ENCODE results near the gene SLC19A1.

Gene SLC19A1

DNA sequence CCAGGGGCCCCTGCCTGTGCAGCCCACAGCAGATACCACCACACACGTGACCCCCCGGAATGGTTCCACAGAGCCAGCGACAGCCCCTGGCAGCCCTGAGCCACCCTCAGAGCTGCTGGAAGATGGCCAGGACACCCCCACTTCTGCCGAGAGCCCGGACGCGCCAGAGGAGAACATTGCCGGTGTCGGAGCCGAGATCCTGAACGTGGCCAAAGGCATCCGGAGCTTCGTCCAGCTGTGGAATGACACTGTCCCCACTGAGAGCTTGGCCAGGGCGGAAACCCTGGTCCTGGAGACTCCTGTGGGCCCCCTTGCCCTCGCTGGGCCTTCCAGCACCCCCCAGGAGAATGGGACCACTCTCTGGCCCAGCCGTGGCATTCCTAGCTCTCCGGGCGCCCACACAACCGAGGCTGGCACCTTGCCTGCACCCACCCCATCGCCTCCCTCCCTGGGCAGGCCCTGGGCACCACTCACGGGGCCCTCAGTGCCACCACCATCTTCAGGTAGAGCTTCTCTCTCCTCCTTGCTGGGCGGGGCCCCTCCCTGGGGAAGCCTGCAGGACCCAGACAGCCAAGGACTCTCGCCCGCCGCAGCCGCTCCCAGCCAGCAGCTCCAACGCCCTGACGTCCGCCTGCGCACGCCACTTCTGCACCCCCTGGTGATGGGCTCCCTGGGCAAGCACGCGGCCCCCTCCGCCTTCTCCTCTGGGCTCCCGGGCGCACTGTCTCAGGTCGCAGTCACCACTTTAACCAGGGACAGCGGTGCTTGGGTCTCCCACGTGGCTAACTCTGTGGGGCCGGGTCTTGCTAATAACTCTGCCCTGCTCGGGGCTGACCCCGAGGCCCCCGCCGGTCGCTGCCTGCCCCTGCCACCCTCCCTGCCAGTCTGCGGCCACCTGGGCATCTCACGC is 86.3 kb downstream of the SLC19A1 start:
- Histone ChIP-seq H3K27me3 (ENCODE audit: control insufficient read depth in 1 of 2, insufficient read depth in 2 of 2, low read length in 2 of 2) (no peaks in the 10 kb centered on the region), H3K4me3 (ENCODE audit: low read depth in 1 of 2, low read length in 2 of 2) (peak overlapping the region; percentile 50 to 58), H3K36me3 (ENCODE audit: insufficient read depth, low read length) (no peaks in the 10 kb centered on the region), H3K9me3 (ENCODE audit: low read length) (no peaks in the 10 kb centered on the region), H3K9ac (ENCODE audit: low read length) (peak overlapping the region; percentile 30), H3K27ac (ENCODE audit: low read depth, low read length) (peak overlapping the region; percentile 23), H3K4me1 (ENCODE audit: insufficient read depth, low read length) (peaks cover 16% of the 10 kb centered on the region)

- Histone ChIP-seq H3K9ac (ENCODE audit: low read length) (peak overlapping the region; percentile 30), H3K27ac (ENCODE audit: low read depth, low read length) (peak overlapping the region; percentile 23), H3K9me3 (ENCODE audit: low read length) (no peaks in the 10 kb centered on the region), H3K36me3 (ENCODE audit: insufficient read depth, low read length) (no peaks in the 10 kb centered on the region), H3K27me3 (ENCODE audit: control insufficient read depth in 1 of 2, insufficient read depth in 2 of 2, low read length in 2 of 2) (no peaks in the 10 kb centered on the region), H3K4me1 (ENCODE audit: insufficient read depth, low read length) (peaks cover 16% of the 10 kb centered on the region), H3K4me3 (ENCODE audit: low read depth in 1 of 2, low read length in 2 of 2) (peak overlapping the region; percentile 50 to 58)
Measured at GRCh38 chr21:45454926-45455673, 87.1 kb downstream of the SLC19A1 start.

DNA sequence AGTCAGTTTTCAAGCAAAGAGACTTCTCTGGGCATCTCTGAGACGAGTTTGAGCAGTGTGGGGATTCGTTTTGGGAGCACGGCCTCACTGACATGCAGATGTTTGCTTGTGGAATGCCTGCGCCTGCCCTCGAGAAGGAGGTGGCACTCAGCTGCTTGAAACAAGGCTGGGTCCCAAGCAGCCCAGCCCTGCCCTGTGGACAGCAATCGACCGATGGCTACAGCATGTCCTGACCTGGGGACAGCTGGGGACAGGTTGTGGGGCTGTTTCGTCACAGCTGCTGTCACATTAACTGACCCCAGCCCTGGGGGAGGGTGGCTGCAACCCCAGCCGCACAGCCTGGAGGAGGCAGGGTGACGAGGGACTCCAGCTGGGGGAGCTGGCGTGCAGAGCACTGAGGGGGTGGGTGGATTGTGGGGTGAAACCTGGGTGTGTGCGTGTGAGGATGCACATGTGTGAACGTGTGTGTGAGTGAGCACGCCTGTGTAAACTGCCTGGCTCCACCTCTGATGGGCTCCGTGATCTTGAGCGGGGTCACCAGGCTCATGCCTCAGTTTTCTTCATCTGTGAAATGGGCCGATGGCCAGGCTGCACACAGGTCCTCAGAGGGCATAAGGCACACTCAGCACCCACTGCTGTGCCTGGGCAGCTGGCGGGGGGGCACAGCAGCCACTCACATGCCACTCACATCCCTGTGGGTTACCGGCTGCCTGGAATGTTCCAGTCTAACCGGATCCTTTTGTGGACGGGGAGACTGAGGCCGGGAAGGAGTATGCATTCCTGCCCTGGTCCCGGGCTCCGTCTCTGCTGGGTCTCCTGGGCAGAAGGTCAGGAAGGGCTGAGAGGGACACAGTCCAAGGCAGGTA is 87.9 kb downstream of the SLC19A1 start:
- no peak overlapping the region for H3K9ac ChIP-seq (ENCODE audit: low read length)
- H3K27me3 ChIP-seq (ENCODE audit: control insufficient read depth in 1 of 2, insufficient read depth in 2 of 2, low read length in 2 of 2): no peaks in the 10 kb centered on the region
- H3K4me3 ChIP-seq (ENCODE audit: low read depth in 1 of 2, low read length in 2 of 2): peak overlapping the region; percentile 50 to 58
- H3K4me1 ChIP-seq (ENCODE audit: insufficient read depth, low read length): peaks cover 16% of the 10 kb centered on the region
- no peaks in the 10 kb centered on the region for H3K9me3 ChIP-seq (ENCODE audit: low read length)
- H3K27ac ChIP-seq (ENCODE audit: low read depth, low read length): no peak overlapping the region
- no peaks in the 10 kb centered on the region for H3K36me3 ChIP-seq (ENCODE audit: insufficient read depth, low read length)

DNA sequence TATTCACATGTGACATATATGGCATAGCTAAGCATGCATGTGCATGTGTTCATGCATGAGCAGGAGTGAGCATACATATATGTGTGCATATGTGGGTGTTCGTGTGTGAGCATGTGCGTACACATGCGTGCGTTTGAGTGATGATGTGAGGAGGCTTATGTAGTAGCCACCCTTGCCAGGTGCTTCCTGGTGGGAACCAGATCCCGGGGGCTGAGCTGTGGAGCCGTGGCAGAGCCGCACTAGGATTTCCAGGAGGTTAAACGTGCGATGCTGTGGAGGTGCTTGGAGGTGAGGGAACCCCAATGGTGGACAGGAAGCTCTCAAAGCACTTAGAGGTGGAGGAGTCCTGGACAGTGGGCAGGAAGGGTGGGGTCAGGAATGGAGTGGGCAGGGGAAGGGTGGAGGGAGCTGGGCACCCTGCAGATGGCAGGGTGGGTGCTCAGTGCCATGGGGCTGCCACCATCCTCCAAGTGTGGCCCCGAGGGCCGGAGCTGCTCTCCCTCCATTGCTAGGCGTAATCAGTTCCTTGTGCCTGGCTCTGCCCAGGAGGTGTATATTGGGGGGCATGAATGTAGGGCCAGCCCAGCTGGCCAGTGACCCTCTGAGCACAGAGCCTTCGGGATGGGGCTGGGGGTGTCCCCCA is 88.8 kb downstream of the SLC19A1 start:
- H3K27me3 ChIP-seq (ENCODE audit: control insufficient read depth in 1 of 2, insufficient read depth in 2 of 2, low read length in 2 of 2): no peaks in the 10 kb centered on the region
- no peaks in the 10 kb centered on the region for H3K36me3 ChIP-seq (ENCODE audit: insufficient read depth, low read length)
- H3K27ac ChIP-seq (ENCODE audit: low read depth, low read length): no peak overlapping the region
- no peak overlapping the region for H3K4me3 ChIP-seq (ENCODE audit: low read depth in 1 of 2, low read length in 2 of 2)
- peaks cover 16% of the 10 kb centered on the region for H3K4me1 ChIP-seq (ENCODE audit: insufficient read depth, low read length)
- no peaks in the 10 kb centered on the region for H3K9me3 ChIP-seq (ENCODE audit: low read length)
- no peak overlapping the region for H3K9ac ChIP-seq (ENCODE audit: low read length)

GRCh38 chr21:45452696-45453307 is 89.4 kb downstream of the SLC19A1 start:
- Histone ChIP-seq H3K4me3 (ENCODE audit: low read depth in 1 of 2, low read length in 2 of 2) (no peak overlapping the region), H3K4me1 (ENCODE audit: insufficient read depth, low read length) (peaks cover 16% of the 10 kb centered on the region), H3K27me3 (ENCODE audit: control insufficient read depth in 1 of 2, insufficient read depth in 2 of 2, low read length in 2 of 2) (no peaks in the 10 kb centered on the region), H3K9me3 (ENCODE audit: low read length) (no peaks in the 10 kb centered on the region), H3K9ac (ENCODE audit: low read length) (no peak overlapping the region), H3K27ac (ENCODE audit: low read depth, low read length) (no peak overlapping the region), H3K36me3 (ENCODE audit: insufficient read depth, low read length) (no peaks in the 10 kb centered on the region)

DNA sequence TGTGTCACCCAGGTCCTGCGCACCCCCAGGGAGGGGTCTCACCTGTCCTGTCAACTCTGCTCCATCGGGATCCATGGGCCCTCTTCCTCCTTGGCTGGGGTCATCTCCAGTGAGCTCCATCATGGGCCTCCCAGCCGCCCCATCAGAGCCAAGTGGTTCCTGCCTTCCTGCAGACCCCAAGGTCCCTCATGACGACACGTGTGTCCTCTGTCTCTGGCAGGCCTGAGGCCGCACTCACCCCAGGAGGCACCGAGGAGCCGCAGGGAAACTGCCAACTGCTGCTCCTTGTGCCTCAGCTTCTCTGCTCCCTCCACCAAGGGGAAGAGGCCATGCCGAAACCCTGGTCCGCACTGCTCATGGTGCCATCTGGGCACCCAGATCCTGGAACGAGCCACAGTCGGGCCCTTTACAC is 90.5 kb downstream of the SLC19A1 start:
- H3K27me3 ChIP-seq (ENCODE audit: control insufficient read depth in 1 of 2, insufficient read depth in 2 of 2, low read length in 2 of 2): no peaks in the 10 kb centered on the region
- no peak overlapping the region for H3K4me3 ChIP-seq (ENCODE audit: low read depth in 1 of 2, low read length in 2 of 2)
- H3K4me1 ChIP-seq (ENCODE audit: insufficient read depth, low read length): peaks cover 16% of the 10 kb centered on the region
- no peaks in the 10 kb centered on the region for H3K9me3 ChIP-seq (ENCODE audit: low read length)
- no peaks in the 10 kb centered on the region for H3K36me3 ChIP-seq (ENCODE audit: insufficient read depth, low read length)
- no peak overlapping the region for H3K9ac ChIP-seq (ENCODE audit: low read length)
- H3K27ac ChIP-seq (ENCODE audit: low read depth, low read length): no peak overlapping the region

DNA sequence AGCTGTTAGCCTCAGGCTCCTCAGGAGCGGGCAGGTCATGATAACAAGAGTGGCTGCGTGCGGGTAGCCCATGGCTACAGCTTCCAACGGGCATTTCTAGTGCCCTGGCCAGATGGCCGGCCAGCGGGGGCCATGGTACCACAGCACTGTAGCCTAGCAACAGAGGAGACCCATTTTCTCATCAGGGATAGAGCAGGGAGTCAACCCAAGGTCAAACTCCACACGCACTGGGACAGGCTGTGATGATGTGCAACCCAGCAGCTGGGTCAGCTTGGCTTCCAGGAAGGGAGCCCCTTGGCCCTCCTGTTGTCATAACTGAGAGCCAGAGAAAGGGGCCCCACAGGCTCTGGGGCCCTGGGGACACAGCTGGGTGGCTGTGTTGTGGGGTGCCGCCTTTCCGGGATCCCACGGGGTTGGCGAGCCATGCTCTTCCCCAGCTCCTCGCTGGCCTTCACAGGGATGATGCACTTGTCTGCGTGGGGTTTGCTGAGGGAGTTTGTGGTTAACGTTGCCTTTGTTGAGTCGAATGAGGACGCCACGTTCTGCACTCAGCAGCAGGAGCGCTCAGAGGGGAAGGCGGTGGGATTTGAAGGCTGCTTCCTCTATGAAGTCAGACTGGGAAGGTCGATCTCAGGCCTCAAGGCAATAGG is 91.0 kb downstream of the SLC19A1 start:
- Histone ChIP-seq H3K27ac (ENCODE audit: low read depth, low read length) (no peak overlapping the region), H3K27me3 (ENCODE audit: control insufficient read depth in 1 of 2, insufficient read depth in 2 of 2, low read length in 2 of 2) (no peaks in the 10 kb centered on the region), H3K36me3 (ENCODE audit: insufficient read depth, low read length) (no peaks in the 10 kb centered on the region), H3K4me3 (ENCODE audit: low read depth in 1 of 2, low read length in 2 of 2) (no peak overlapping the region), H3K9ac (ENCODE audit: low read length) (no peak overlapping the region), H3K4me1 (ENCODE audit: insufficient read depth, low read length) (peaks cover 16% of the 10 kb centered on the region), H3K9me3 (ENCODE audit: low read length) (no peaks in the 10 kb centered on the region)

GRCh38 chr21:45450423-45451090 is 91.7 kb downstream of the SLC19A1 start:
- Histone ChIP-seq H3K27ac (ENCODE audit: low read depth, low read length) (no peak overlapping the region), H3K9ac (ENCODE audit: low read length) (no peak overlapping the region), H3K36me3 (ENCODE audit: insufficient read depth, low read length) (no peaks in the 10 kb centered on the region), H3K9me3 (ENCODE audit: low read length) (no peaks in the 10 kb centered on the region), H3K4me1 (ENCODE audit: insufficient read depth, low read length) (peaks cover 16% of the 10 kb centered on the region), H3K27me3 (ENCODE audit: control insufficient read depth in 1 of 2, insufficient read depth in 2 of 2, low read length in 2 of 2) (no peaks in the 10 kb centered on the region), H3K4me3 (ENCODE audit: low read depth in 1 of 2, low read length in 2 of 2) (no peak overlapping the region)

GRCh38 chr21:45449658-45450422 is 92.4 kb downstream of the SLC19A1 start:
- Histone ChIP-seq H3K36me3 (ENCODE audit: insufficient read depth, low read length) (no peaks in the 10 kb centered on the region), H3K27ac (ENCODE audit: low read depth, low read length) (no peak overlapping the region), H3K9me3 (ENCODE audit: low read length) (no peaks in the 10 kb centered on the region), H3K4me1 (ENCODE audit: insufficient read depth, low read length) (peaks cover 12% of the 10 kb centered on the region), H3K4me3 (ENCODE audit: low read depth in 1 of 2, low read length in 2 of 2) (no peak overlapping the region), H3K9ac (ENCODE audit: low read length) (no peak overlapping the region), H3K27me3 (ENCODE audit: control insufficient read depth in 1 of 2, insufficient read depth in 2 of 2, low read length in 2 of 2) (no peaks in the 10 kb centered on the region)

Data from muscle layer of colon (tissue), 2 donors.